GM19455 (cell line): Measurements from ENCODE around the gene JAM3.
"Not testable (repeated sequence)": the region's sequence is repeated elsewhere in the genome, so short reads cannot be mapped to it uniquely, and the experiment has no call there.

ENCODE experiments used
- ATAC-seq: cut with Tn5 transposase; IDR thresholded peaks from one replicate; pipeline ENCODE4 v1.9.1; 2021; ENCODE audit not compliant: unreplicated experiment

Gene JAM3

GRCh38 chr11:134173296-134173695 lies 104.4 kb downstream of the JAM3 start:
- ATAC-seq: no peak

- no peak for ATAC-seq
Observed at GRCh38 chr11:134176284-134176683, 107.4 kb downstream of the JAM3 start.

GRCh38 chr11:134178032-134178674 lies 109.3 kb downstream of the JAM3 start:
- no peak for ATAC-seq

GRCh38 chr11:134181707-134182106 lies 112.8 kb downstream of the JAM3 start:
- no peak for ATAC-seq

- not testable (repeated sequence) for ATAC-seq
Observed at GRCh38 chr11:134188092-134188491, 119.2 kb downstream of the JAM3 start.

- no peak for ATAC-seq
Observed at GRCh38 chr11:134196756-134197155, 127.9 kb downstream of the JAM3 start.

- ATAC-seq: no peak
Observed at GRCh38 chr11:134199531-134199930, 130.7 kb downstream of the JAM3 start.

- no peak for ATAC-seq
Observed at GRCh38 chr11:134200688-134201087, 131.8 kb downstream of the JAM3 start.
